Choroid plexus epithelial cell (primary cell): ENCODE measurements around the gene GAPT.

Experiments used
- DNase-seq: peaks from one replicate; pipeline ENCODE4 v3.0.0-alpha.2; 2010; ENCODE audit warnings: low read depth
- H3K4me3 ChIP-seq: 2 replicates; pipeline ENCODE4 v1.5.1; 2011; ENCODE audit warnings: low read depth, mild to moderate bottlenecking, control low read depth, low read length, moderate library complexity
- CTCF ChIP-seq: conservative IDR thresholded peaks from 2 replicates; pipeline ENCODE4 v1.5.1; 2011; ENCODE audit warnings: low read depth, mild to moderate bottlenecking, control low read depth, inconsistent platforms, low read length, moderate library complexity

The GAPT gene

DNA sequence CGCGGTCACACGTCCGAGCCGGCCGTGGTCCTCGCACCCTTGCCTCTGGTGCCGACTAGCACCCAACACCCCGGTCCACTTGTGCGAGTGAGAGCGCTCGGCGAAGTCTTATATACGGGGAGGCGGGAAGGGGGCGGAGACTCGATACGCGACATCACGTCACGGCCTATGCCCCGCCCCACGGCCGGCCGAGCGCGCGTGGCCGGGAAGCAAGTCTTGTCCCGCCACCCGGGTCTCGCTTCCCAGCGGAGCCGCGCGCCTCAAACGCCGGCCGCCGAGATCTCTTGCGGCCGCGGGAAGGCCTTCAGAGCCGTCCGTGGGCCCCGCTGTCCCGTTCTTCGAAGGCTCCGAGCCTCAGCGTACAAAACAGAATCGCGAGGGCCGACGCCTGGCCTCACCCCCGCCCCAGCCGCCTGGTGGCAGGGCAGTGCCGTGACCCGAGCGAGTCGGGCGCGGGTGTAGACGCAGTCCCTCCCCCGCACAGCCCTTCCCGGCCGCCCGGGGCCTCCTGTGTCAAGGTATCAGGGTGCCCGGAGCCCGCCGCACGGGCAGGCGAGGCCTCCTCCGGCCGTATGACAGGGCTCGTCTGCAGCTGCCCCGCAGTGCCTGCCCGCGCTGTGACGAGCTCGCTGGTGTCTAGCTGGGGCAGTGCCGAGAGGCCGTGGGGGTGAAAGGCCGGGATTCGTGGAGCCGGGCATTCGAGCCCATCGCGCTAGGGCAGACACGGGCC is 31.1 kb upstream of the GAPT start, which contains the start of gene PLK2:
PLK2 (minus strand) TSS at position 85 of the 730 bp plus-strand sequence. CDS start 127 bp downstream, outside the sequence.
- peak; percentile 12 for TF ChIP-seq CTCF
- peak; percentile 98 for DNase-seq
- H3K4me3 ChIP-seq: peak within 1 kb of the TSS; percentile 85

- peak; percentile 92 for TF ChIP-seq CTCF
- DNase-seq: peak; percentile 89
- peak overlapping the region; percentile 85 for H3K4me3 ChIP-seq
Observed at GRCh38 chr5:58460732-58461286, 30.4 kb upstream of the GAPT start.

DNA sequence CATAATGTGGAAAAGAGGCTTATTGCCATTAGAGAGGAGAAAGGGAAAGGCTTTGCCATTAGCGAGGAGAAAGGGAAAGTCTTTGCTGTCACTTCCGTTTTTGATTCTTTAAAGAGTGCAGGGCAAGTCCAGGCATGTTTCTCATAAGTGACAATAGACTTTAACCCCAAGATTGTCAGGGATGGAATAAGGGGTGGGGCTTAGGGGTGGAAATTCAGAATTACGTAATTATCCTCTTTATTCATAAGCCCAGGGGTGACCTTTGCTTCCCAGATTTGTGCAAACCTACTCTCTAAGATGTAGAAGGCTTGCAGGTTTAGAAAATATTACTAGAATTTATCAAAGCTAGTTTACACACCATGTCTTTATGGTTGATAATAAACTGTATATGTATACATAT is 29.1 kb upstream of the GAPT start:
- no peak overlapping the region for H3K4me3 ChIP-seq
- TF ChIP-seq CTCF: no peak
- DNase-seq: no peak

DNA sequence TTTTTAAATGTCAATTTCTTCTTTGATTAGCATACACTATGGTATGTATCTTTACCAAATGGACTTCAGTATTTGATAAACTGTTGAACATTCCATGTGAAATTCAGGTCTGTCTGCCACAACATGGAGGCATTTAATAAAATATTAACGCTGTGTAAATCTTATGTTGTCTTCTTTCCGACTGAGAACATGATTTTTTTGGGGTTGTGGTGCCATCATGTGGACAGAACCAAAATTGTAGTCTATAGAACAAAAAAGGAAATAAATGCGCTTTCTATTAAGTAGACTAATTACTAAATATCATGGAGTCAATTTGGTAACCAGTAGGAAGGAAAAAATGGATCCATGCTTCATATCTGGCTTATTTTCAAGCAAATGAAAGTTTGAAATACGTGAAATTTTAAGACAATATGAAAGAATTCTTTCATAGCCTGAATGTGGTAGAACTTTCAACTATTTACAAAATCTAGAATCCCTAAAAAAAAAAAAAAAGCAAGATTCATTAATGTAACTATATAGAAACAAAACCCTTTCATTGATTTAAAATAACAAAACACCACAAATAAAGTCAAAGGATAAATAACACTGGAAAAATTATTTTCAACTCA is 28.5 kb upstream of the GAPT start:
- DNase-seq: peak; percentile 82
- H3K4me3 ChIP-seq: no peak overlapping the region
- TF ChIP-seq CTCF: peak; percentile 50

DNA sequence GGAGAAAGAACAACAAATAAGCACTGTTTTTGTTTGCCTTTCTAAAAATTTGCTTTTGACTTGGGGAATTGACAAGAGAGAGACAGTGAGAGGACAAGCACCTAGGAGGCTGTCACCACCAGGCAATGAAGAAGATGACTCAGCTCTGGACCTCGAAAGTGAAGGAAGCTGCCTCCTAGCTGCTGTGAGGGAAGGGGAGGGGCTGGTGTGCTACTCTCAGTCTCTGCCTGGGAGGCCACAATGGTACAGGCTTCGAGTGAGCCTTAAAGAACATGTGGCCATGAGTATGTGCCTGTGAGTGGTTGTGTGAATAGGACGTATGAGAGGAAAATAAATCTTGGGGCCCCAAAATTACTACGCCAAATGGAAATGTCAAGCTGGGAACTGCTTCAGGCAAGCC is 24.3 kb upstream of the GAPT start:
- no peak overlapping the region for H3K4me3 ChIP-seq
- DNase-seq: peak; percentile 87

DNA sequence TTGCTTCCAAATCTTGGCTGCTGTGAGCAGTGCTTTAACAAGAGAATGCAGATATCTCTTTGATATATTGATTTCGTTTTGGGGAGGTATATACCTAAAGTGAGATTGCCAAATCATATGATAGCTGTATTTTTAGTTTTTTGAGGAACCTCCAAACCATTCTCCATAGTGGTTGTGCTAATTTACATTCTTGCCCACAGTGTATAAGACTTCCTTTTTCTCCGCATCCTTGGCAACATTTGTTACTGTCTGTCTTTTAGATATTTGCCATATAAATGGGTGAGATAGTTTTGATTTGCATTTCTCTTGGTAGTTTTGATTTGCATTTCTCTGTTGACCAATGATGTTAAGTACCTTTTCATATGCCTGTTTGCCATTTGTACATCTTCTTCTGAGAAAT is 21.3 kb upstream of the GAPT start:
- TF ChIP-seq CTCF: no peak
- no peak for DNase-seq
- H3K4me3 ChIP-seq: no peak overlapping the region

More for the DNA sequence above, 24.3 kb upstream of the GAPT start:
- peak; percentile 55 for TF ChIP-seq CTCF
